ENCODE measurements around the gene MPP1. TPM values are rescaled to one million over a fixed set of nuclear protein-coding genes. Genes with fewer than 3 reads are reported as not detected.
A peak's percentile ranks its signal among the peaks of the same experiment; 100 is the strongest.

The MPP1 gene
- 10.0 and 23.3 TPM in 2 replicates for total RNA-seq (ENCODE audit: low replicate concordance)

- TF ChIP-seq CTCF (IDR thresholded peaks at IDR 0.05; ENCODE audit: insufficient read depth, low read length), result no peak
- H3K4me3 ChIP-seq (ENCODE audit: low read depth, low read length), result peak within 1 kb of the TSS; percentile 76
- DNase-seq (ENCODE audit: low read depth), result peak; percentile 68
Observed at GRCh38 chrX:154804957-154805695, at the start of gene MPP1. Gene MPP1, minus strand, starts transcription at chrX:154805485. Its CDS starts 112 bp downstream, at chrX:154805373.

- no peak for DNase-seq (ENCODE audit: low read depth)
- no peak for TF ChIP-seq CTCF (IDR thresholded peaks at IDR 0.05; ENCODE audit: insufficient read depth, low read length)
- H3K4me3 ChIP-seq (ENCODE audit: low read depth, low read length), result no peak overlapping the region
Observed at GRCh38 chrX:154850957-154851611, 45.8 kb upstream of the MPP1 start.

- peak; percentile 80 for DNase-seq (ENCODE audit: low read depth)
- H3K4me3 ChIP-seq (ENCODE audit: low read depth, low read length), result no peak overlapping the region
- peak; percentile 52 for TF ChIP-seq CTCF (IDR thresholded peaks at IDR 0.05; ENCODE audit: insufficient read depth, low read length)
Observed at GRCh38 chrX:154840856-154841255, 35.6 kb upstream of the MPP1 start.

- TF ChIP-seq CTCF (IDR thresholded peaks at IDR 0.05; ENCODE audit: insufficient read depth, low read length), result no peak
Observed at GRCh38 chrX:154836163-154836562, 30.9 kb upstream of the MPP1 start.

GRCh38 chrX:154834562-154834961 is 29.3 kb upstream of the MPP1 start, which contains the start of gene SMIM9:
Gene SMIM9, minus strand, starts transcription at chrX:154834662. Its CDS starts 3,806 bp downstream, at chrX:154830856.
- no peak for DNase-seq (ENCODE audit: low read depth)
- H3K4me3 ChIP-seq (ENCODE audit: low read depth, low read length), result no peak within 1 kb of the TSS
- no peak for TF ChIP-seq CTCF (IDR thresholded peaks at IDR 0.05; ENCODE audit: insufficient read depth, low read length)

More at GRCh38 chrX:154836163-154836562, 30.9 kb upstream of the MPP1 start:
- no peak overlapping the region for H3K4me3 ChIP-seq (ENCODE audit: low read depth, low read length)
- DNase-seq (ENCODE audit: low read depth), result no peak

- no peak for DNase-seq (ENCODE audit: low read depth)
- no peak for TF ChIP-seq CTCF (IDR thresholded peaks at IDR 0.05; ENCODE audit: insufficient read depth, low read length)
Observed at GRCh38 chrX:154833746-154834274, 28.5 kb upstream of the MPP1 start.

More at GRCh38 chrX:154833746-154834274, 28.5 kb upstream of the MPP1 start:
- no peak overlapping the region for H3K4me3 ChIP-seq (ENCODE audit: low read depth, low read length)
